HG03175 (cell line): ENCODE results near the gene SPATA31E1.
"Not testable (repeated sequence)": the region's sequence is repeated elsewhere in the genome, so short reads cannot be mapped to it uniquely, and the experiment has no call there.

ENCODE experiments used
- ATAC-seq: cut with Tn5 transposase; IDR thresholded peaks from one replicate; pipeline ENCODE4 v1.9.1; 2021; ENCODE audit warnings: mild to moderate bottlenecking, moderate library complexity; ENCODE audit not compliant: unreplicated experiment

SPATA31E1 gene

DNA sequence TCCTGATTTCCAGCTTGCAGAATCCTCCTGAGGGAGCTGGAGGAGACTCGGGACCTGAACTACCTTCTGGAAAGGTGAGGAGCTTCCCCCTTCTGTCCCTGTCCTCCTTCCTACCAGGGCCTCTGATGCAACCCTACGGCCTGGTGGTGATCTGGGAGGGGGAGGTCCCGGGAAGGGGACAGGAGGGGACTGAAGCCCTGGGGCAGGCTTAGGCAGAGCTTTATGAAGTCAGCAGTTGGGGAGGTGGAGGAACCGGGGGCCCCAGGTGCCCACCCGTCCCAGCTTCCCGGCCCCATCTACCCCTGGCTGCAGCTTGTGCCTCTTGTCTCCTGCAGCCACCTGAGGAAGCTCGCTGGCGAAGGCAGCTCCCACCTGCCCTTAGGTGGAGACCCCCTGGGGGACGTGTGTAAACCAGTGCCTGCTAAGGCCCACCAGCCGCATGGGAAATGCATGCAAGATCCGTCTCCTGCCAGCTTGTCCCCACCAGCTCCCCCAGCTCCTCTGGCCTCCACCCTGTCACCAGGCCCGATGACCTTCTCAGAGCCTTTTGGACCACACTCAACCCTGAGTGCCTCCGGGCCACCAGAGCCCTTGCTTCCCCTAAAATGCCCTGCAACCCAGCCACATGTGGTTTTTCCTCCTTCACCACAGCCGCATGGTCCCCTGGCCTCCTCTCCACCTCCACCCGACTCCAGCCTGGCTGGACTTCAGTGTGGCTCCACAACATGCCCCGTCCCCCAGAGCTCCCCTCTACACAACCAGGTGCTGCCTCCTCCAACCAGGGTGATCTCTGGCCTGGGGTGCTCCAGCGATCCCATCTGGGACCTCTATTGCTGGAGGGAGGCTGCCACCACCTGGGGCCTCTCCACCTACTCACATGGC is 2.1 kb downstream of the SPATA31E1 start:
- no peak for ATAC-seq

DNA sequence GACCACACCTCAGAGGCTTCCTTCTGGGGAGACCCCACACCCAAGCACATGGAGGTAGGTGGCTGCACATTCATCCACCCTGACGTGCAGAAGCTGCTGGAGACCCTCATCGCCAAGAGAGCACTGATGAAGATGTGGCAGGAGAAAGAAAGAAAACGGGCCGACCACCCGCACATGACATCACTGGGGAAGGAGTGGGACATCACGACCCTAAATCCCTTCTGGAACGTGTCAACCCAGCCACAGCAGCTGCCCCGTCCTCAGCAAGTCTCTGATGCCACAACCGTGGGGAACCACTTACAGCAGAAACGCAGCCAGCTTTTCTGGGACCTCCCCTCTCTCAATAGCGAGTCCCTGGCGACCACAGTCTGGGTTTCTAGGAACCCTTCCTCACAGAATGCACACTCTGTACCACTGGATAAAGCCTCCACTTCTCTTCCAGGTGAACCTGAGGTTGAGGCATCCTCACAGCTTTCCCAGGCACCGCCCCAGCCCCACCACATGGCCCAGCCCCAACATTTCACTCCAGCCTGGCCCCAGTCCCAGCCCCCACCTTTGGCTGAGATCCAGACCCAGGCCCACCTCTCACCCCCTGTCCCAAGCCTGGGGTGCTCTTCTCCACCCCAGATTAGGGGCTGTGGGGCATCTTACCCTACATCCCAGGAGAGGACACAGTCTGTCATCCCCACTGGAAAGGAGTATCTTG is 3.0 kb downstream of the SPATA31E1 start:
- ATAC-seq: no peak

DNA sequence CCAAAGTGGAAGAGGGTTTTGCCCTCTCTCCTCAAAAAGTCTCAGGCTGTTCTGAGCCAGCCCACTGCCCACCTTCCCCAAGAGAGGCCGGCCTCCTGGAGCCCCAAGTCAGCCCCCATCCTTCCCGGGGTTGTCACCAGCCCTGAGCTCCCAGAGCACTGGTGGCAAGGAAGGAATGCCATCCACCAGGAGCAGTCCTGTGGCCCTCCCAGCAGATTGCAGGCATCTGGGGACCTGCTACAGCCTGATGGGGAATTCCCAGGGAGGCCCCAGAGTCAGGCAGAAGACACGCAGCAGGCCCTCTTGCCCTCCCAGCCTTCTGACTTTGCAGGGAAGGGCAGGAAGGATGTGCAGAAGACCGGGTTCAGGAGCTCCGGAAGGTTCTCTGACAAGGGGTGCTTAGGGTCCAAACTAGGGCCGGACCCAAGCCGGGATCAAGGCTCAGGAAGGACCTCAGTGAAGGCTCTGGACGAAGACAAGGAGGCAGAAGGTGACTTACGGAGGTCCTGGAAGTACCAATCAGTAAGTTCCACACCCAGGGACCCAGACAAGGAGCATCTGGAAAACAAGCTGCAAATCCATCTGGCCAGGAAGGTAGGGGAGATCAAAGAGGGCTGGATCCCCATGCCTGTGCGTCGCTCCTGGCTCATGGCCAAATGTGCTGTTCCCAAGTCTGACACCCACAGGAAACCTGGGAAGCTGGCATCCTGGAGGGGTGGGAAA is 3.7 kb downstream of the SPATA31E1 start:
- no peak for ATAC-seq

DNA sequence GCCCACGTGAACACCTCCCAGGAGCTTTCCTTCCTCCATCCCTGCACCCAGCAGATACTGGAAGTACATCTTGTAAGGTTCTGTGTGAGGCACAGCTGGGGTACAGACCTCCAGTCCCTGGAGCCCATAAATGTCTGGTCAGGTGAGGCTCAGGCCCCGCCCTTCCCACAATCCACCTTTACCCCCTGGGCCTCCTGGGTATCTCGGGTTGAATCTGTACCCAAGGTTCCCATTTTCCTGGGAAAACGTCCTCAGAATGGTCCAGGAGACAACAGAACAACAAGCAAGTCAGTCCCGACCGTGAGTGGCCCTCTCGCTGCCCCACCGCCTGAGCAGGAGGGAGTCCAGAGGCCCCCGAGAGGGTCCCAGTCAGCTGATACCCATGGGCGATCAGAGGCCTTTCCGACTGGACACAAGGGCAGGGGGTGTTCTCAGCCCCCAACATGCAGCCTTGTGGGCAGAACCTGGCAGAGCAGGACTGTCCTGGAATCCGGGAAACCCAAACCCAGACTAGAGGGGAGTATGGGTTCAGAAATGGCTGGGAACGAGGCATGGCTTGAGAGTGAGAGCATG is 4.3 kb downstream of the SPATA31E1 start:
- no peak for ATAC-seq

DNA sequence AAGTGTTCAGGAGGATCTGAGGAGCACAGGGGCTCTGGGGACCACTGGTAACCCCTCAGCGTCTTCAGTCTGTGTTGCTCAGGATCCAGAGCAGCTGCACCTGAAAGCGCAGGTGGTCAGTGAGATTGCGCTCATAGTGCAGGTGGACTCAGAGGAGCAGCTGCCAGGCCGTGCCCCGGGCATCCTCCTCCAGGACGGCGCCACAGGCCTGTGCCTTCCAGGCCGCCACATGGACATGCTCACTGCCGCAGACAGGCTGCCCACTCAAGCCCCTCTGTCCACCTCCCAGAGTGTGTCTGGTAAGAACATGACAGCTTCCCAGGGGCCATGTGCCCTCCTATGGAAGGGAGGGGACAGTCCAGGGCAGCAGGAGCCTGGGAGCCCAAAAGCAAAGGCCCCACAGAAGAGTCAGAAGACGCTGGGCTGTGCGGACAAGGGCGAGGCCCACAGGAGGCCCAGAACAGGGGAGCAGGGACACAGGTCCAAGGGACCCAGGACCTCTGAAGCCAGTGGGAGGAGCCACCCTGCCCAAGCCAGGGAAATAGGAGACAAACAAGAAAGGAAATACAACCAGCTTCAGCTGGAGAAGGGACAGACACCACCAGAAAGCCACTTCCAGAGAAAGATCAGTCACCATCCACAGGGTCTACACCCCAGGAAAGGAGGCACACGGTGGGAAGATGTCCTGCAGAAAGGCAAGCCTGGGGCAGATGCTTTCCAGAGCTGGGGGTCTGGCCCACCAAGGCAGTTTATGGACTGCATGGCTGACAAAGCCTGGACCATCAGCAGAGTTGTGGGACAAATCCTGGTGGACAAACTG is 5.2 kb downstream of the SPATA31E1 start:
- ATAC-seq: no peak

DNA sequence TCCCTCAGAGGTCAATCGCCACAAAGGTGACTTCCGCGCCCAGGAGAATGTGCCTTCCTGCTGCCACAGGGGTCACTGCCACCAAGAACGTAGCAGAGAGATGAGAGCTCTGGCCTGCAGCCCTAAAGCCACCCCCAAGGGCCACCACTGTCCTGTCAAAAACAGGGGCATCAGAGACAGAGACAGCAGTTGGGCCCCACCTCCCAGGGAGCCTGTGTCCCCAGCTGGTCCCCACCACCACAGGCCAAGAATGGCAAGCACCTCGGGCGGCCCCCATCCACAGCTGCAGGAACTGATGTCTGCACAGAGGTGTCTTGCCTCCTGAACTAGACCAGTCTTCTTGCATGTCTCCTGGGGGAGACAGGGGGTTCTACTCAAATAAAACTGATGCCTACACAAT is 5.8 kb downstream of the SPATA31E1 start:
- no peak for ATAC-seq

DNA sequence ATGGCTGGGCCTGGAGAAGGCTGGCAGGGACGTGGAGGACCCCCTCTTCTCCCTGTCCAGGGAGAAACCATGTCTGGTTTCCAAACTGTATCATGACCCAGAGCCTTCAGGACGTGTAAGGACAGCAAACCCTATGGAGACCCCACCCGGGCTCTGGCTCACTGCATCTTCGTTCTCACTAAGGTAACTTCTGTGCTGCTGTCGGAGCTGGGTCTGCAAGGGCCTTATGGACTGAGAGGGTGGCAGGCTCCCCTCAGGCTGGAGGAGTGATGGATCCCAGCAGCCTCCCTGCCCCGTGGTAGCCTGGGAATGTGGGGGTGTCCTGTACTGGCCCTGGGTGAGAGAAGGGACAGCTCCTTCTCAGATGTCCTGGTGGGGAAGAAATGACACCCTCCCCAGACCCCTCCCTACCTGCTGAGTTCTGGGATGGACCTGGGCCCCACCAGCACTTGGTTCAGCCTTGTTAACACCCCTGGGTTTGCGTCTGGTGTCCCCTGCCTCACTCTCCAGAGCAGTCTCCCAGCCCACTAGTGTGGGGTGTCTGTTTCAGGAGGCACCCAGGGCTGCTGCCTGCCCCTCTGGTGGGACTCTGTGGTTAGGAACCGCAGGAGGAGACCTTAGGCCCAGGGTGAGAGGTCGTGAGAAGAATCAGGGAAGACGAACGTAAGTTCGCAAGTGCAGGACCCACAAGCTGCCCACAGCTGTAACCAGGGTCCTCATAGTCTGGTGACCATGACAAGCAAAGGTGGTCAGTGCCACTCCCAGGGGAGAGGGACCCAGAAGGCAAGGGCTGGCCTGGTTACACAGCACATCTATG is 6.6 kb downstream of the SPATA31E1 start:
- ATAC-seq: no peak

DNA sequence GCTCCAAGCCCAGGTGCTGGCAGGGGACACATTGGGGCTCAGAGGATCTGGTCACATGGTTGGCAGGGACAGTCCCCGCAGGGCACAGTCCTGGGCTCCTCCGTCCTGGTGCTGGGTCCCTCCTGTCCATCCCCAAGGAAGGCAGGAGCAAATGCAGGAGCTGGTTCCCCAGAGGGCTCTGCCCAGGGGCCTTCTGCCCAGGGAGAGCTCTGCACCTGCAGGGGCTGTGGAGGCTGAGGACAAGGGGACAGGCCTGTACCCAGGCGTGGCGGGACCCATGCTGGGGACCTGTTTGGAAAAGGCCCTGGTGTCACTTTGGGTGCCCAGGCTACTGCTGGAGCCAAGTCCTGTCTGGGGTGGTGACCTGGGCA is 7.2 kb downstream of the SPATA31E1 start:
- ATAC-seq: no peak

DNA sequence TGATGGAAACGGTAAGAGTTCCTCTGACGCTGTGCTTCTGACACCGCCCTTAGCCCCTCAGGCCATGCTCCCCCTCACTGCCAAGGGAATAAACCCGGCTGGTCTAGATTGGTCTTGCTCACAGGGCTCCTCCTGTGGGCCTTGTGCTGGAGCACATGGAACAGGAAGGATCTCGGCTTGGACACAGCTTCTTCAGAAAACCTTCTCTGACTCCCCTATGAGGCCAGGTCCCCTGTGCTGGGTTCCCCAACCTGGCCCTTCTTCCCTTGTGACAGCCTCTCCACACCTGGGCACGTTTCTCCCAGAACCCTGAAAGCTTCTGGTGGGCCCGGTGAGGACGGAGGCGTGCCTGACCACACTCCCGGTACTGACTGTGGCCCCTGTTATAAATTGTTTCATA is 8.2 kb downstream of the SPATA31E1 start:
- ATAC-seq: no peak

DNA sequence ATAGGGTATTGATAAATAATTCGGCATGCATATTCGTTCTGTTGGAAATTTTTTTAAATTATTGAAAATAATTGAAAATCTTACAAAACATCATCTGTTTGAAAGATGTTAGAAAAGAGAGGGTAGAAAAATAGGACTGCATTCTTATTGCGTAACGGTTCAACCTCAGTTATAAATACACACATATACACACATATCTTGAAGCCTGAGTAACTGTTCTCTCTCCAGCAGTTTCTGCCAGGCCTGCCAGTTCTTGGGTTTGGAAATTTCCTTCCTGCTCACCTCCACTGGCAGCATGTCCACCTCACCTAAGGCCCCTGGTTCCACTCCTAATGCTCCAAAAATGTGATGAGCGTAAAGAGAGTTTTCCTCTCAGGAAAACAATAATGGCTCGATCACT is 9.1 kb downstream of the SPATA31E1 start:
- ATAC-seq: no peak

DNA sequence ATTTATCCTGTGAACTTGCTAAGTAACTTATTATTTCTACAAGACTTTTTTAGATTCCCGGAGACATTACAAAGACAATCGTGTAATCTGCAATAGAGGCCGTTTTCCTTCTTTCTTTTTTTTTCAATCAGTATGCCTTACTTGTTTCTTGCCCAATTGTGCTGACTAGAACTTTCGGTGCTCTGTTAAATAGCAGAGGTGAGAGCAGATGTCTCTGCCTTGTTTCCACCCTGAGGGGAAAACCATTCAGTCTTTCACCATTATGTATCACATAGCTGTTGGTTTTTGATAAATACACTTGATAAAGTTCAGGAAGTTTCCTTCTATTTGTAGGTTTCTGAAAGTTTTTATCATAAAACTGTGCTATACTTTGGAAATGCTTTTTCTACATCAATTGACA is 10.3 kb downstream of the SPATA31E1 start:
- no peak for ATAC-seq

DNA sequence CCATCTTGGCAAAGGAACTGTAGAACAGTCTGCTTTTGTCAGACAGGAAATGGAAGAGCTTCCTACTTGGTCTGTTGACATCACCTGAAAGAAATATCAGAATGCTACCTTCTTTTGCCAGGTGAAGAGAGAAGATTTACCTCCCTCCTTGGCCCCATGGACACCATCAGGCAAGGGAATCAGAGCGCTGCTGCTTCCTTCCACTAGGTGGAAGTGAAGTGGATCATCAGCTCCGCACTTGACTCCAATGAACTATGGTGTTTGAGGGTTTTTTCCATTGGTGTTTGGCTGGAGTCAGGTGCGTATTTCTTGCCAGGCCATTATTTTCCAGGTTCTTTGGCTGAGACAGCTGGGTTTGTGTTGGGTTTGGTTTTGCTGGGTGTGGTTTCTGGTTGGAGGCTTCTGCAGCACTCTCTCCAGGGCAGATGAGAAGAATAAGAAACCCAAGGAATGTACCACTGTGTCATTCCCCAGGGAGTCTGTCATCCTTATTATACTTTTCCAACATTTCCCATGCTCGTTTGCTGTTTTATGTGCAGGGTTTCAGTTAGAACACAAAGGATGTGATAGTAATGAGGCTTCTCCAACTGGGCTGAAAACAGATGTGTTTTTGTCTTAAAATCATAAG is 12.4 kb downstream of the SPATA31E1 start:
- no peak for ATAC-seq

DNA sequence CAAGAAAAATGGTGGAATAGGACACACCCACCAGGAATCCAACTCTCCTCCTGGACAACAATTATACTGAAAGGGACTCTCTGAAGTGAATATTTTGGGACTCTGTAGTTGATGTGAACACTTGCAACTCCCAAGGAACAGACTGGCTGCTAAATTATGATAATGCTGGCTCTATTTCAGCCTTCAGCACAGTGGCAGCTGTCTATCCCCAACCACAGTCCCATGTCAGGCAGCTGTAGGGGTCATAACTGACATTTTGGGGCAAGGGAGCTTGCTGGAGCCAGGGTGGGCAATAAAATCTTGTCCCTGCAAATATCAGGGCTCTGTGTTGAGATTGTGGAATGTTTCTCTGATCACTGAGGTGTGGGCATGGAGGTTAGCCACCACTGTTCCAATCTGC is 14.2 kb downstream of the SPATA31E1 start:
- no peak for ATAC-seq

DNA sequence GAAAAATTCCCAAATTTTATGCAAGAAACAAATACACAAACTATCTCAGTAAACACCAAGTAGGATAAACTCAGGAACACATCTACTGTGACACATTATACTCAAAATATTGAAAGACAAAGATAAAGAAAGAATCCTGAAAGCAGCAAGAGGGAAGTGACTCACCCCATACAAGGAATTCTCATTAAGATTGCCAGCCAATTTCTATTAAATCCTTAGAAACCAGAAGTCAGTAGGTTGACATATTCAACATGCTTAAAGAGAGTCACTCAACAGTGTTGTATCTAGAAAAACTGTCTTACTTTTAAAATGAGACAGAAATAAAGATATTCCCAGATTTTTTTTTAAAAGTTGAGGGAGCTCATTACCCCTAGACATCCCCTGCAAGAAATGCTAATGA is 15.5 kb downstream of the SPATA31E1 start:
- ATAC-seq: no peak

DNA sequence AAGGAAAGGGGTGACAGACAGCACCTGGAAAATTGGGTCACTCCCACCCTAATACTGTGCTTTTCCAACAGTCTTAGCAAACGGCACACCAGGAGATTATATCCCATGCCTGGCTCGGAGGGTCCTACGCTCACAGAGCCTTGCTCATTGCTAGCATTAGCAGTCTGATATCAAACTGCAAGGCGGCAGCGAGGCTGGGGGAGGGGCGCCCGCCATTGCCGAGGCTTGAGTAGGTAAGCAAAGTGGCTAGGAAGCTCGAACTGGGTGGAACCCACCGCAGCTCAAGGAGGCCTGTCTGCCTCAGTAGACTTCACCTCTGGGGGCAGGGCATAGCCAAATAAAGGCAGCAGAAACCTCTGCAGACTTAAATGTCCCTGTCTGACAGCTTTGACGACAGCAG is 19.7 kb downstream of the SPATA31E1 start:
- ATAC-seq: not testable (repeated sequence)

DNA sequence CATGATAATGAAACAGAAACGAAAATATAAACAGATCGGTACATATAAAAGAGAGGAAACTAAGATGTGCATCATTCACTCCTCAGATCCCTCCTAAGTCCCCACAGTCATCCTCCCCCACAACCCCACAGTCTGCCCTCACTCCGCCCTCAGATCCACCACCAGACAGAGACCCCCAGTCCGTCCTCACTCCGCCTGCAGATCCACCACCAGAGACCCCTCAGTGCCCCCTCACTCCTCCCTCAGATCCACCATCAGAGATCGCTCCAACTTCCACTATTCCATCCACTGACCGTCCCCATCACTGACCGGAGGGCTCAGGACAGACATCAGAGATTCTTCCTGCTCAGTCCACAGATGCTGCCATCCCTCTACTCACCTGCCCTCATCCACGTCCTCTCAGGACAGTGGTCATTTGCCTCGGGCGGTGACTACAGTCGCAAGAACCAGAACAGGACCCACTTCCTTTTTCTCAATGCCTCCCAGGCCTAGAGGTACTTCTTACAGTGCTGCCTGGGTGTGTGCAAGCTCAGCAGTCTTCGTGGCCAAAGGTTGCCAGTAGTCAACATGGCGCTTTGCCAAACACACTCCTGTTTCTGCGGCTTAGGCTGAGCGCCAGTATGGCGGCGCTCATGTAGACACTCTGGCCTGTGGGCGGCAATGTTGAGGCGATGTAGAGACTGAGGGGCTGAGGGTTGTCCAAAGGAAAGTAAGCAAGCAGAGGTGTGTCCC is 26.8 kb downstream of the SPATA31E1 start:
- no peak for ATAC-seq

DNA sequence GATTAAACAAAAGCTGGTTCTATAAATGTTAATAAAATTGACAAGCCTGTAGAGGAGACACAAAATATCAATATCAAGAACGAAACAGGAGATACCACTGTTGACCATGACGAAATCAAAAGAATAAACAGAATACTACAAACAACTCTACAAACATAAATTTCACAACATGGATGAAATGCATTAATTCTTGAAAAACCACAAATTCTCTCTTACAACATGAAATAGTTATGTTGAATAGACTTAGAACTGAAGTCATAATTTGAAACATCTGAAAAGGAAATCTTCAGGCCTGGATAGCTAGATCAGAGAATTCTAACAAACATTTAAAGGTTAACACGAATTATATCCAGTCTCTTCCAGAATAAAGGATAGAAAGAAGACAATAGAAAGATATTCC is 28.1 kb downstream of the SPATA31E1 start:
- no peak for ATAC-seq

DNA sequence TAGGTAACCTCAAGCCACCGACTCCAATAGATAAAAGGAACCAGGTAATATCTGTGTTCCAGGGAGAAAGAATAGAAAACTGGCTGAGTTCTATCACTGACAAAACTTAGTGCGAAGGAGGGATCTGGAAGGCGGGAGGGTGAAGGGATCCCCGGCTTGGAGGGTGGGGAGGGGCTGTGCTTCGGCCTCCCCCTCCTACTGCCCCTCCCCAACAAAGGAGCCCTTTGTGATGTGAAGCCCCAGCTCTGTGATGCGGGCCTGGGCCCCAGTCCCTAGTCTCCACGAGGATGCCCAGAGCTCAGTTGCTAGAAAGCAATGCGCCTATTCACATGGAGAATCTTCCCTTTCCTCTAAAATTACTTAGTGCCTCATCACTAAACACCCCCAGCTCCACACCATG is 35.0 kb downstream of the SPATA31E1 start, which contains the start of gene SPATA31C1:
Gene SPATA31C1, plus strand, starts transcription at position 301 of the 400 bp plus-strand sequence.
- not testable (repeated sequence) for ATAC-seq
